NCI-H526 treated with DMSO at 0.1 percent for 48 hours (cell line): ENCODE data around the gene ABCB4.
"Not testable (repeated sequence)": the region's sequence is repeated elsewhere in the genome, so short reads cannot be mapped to it uniquely, and the experiment has no call there.

ENCODE experiments used
- DNase-seq: peaks from one replicate; lab custom pipeline; 2025; lab: John Stamatoyannopoulos, UW

The ABCB4 gene

DNA sequence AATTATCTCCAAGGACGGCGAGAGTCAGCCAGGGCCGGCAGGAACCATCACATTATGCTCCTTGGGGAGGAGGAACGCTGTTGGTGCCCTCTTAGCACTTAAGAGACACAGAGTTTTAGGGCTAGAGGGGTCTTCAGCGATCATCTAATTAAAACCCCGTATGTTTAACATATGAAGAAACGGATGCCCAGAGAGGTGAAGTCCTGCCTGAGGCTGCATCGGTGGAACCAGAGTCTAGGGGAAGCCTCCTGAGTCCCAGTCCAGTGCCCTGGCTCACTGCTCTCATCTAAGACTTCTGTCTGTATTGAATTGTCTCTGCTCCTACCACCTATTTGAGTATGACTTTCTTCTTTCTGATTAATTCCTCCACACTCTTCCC, 688 bp upstream of the ABCB4 start:
- no peak for DNase-seq

DNA sequence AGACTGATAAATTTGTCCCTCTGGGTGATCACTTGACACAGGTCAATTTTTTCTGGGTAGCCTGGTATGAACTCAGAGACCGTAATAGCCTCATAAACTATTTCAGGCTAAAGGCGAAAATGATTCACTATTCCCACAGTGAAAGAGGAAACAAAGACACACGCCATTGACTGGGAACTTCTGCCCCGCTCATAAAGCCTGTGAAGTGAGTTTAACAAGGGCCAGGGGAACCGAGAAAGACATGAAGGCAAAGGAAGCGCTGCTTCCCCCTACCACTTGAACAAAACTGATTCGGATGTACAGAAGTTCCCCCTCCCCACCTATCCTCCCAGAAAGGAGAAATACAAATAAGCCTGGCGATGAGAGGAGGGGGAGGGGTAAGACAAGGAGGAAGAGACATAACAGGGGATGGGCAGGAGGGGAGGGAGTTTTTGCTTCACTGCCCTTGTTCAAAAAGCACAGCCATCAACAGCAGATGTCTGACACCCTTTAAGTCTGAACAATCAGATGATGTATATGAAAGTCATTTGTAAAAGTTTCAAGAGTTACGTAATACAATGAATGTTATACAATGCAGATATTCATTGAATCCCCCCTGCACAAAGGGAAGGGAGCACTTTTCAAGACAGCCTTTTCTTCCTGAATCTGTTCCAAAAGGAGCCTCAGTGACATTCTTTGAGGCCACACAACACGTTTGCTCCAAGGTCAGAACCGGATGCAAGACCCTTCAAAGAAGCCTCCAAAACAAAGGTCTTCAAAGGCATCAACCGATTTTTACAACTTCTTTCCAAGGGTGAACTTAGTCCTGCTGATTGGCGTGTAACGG, 734 bp downstream of the ABCB4 start:
- no peak for DNase-seq

DNA sequence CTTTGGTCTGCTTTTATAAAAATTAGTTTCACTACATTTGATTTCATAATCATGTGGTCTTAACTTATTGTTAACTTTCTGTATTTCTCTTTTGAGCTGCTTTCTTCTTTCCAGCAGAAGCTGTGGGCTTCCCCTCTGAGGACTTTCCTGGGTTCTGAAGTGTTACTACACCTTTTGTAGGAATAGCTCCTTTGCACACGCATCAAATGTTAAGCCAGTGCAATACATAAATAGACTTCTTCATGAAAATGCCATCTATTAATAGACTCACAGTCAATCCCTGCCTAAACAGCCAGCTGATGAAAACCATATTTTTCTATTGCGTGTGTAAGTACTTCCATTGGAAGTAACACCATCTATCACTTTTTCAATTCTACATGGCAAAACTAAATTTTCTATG, 1.5 kb downstream of the ABCB4 start:
- DNase-seq, result no peak

DNA sequence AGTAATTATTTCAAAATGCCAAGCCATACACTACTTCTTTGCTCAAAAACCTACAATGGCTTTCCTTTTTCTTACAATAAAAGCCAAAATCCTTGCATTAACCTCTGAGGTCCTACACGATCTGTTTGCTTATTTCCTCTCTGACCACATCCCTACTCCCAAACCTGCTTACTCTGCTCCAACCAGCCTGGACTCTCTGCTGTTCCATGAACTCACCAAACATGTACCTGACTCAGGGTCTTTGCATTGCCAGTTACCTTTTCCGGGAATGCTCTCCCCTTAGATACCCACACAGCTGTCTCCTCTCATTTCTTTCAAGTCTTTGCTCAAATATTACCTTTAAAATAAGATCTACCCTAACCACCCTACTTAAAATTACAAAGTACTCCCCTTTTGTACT, 2.3 kb downstream of the ABCB4 start:
- no peak for DNase-seq

DNA sequence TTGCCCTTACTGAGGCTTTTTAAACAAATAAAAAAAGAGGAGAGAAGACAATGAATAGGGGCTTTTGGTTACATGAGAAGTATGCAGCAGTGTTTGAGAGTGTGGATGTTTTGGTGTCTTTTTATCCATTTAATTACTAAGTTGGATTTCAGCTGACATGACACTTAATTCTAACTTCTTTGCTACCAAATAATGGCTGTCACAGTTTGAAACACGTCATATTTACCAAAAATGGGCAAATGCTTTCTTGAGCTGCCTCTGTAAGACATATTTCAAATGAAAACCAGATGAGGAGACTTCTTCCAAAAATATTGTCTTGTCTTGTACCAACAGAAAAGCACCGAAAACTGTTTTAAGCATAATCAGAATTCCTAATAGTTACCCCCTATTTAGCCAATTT, 4.0 kb downstream of the ABCB4 start:
- DNase-seq, result no peak

DNA sequence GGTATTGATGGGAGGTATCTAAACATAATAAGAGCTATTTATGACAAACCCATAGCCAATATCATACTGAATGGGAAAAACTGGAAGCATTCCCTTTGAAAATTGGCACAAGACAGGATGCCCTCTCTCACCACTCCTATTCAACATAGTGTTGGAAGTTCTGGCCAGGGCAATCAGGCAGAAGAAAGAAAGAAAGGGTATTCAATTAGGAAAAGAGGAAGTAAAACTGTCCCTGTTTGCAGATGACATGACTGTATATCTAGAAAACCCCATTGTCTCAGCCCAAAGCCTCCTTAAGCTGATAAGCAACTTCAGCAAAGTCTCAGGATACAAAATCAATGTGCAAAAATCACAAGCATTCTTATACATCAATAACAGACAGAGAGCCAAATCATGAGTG, 6.3 kb downstream of the ABCB4 start:
- DNase-seq, result not testable (repeated sequence)

DNA sequence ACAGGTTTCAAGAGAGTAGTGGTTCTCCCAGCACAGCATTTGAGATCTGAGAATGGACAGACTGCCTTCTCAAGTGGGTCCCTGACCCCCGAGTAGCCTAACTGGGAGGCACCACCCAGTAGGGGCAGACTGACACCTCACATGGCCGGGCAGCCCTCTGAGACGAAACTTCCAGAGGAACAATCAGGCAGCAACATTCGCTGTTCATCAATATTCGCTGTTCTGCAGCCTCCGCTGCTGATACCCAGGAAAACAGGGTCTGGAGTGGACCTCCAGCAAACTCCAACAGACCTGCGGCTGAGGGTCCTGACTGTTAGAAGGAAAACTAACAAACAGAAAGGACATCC, 10.0 kb downstream of the ABCB4 start:
- DNase-seq, result not testable (repeated sequence)

DNA sequence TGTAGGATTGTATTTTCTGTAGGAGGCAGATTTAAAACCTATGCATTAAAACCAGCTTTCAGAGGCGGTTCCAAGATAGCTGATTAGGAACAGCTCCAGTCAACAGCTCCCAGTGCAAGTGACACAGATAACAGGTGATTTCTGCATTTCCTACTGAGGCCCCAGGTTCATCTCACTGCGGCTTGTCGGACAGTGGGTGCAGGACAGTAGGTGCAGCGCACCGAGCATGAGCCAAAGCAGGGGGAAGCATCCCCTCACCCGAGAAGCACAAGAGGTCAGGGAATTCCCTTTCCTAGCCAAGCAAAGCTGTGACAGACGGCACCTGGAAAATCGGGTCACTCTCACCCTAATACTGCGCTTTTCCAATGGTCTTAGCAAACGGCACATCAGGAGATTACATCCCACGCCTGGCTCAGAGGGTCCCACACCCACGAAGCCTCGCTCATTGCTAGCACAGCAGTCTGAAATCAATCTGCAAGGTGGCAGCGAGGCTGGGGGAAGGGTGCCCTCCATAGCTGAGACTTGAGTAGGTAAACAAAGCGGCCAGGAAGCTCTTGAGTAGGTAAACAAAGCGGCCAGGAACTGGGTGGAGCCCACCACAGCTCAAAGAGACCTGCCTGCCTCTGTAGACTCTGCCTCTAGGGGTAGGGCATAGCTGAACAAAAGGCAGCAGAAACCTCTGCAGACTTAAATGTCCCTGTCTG, 10.5 kb downstream of the ABCB4 start:
- DNase-seq, result peak; percentile 30

DNA sequence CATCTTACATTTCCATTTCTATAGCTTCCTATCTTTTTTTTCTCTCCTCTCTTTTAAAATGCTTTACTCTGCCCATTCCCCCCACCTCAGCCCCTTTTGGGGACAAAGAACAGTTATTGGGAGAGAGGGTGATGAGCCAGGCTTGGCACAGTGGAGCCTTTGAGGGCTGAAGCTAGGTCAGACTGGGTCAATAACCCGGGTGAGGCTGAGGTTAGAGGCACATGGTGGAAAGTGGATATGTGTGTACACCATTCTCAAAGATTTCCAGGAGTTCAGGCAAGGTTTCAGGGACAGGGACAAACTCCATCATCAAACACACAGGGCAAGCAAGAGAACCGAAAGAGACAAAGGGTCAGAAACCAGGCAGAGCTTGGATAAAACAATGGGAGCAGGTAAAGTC, 11.5 kb downstream of the ABCB4 start:
- DNase-seq, result no peak

DNA sequence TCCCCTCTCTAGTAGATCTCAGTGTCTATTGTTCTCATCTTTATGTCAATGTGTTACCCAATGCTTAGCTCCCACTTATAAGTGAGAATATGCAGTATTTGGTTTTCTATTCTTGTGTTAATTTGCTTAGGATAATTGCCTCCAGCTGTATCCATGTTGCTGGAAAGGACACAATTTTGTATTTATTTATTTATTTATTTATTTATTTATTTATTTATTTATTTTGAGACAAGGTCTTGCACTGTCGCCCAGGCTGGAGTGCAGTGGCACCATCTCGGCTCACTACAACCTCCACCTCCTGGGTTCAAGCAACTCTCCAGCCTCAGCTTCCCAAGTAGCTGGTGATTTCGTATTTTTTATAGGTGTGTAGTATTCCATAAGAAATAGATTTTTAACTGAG, 15.0 kb downstream of the ABCB4 start:
- not testable (repeated sequence) for DNase-seq

DNA sequence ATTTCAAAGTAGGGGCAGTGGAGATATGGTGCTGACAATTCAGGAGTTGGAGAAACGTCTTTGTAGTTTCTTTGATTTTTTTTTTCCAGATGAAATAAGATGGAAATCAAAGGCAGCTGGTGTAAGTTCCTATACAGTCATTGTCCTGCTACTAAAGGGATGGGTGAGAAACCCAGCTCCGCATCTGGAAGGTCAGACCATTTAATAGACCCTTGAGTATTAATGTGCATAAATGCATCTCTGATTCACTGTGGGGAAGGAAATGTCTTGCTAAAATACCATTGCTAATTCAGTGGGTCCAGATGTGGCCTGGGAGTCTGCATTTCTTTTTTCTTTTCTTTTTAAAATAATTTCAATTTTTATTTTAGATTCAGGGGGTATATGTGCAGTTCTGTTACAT, 15.5 kb downstream of the ABCB4 start:
- no peak for DNase-seq

DNA sequence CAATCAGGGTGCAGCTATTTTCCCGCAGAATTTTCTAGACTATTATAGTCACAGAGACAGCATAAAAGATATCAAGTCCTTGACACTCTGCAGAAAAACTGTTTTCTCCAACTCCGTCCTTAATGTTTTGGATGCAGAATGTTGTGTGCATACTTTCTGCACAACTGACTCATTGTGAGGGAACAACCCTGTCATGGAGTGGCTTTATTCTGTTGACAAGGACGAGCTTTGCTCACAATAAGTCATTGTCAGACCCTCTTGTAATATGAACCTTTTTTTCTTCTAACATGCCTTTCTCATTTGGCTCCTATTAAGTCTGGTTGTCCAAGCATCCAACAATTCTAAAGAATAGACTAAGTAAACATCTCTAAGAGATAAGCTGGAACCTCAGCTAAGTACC, 17.3 kb downstream of the ABCB4 start:
- no peak for DNase-seq

DNA sequence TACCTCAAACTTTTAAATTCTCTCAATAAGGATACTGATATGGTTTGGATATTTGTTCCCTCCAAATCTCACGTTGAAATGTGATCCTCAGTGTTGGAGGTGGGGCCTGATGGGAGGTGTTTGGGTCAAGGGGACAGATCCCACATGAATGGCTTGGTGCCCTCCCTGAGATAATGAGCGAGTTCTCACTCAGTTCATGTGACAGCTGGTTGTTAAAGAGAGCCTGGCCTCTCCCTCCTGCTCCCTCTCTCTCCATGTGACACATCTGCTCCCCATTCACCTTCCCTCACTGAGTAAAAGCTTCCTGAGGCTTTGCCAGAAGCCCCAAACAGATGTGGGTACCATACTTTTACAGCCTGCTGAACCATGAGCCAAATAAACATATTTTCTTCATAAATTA, 19.2 kb downstream of the ABCB4 start:
- no peak for DNase-seq

DNA sequence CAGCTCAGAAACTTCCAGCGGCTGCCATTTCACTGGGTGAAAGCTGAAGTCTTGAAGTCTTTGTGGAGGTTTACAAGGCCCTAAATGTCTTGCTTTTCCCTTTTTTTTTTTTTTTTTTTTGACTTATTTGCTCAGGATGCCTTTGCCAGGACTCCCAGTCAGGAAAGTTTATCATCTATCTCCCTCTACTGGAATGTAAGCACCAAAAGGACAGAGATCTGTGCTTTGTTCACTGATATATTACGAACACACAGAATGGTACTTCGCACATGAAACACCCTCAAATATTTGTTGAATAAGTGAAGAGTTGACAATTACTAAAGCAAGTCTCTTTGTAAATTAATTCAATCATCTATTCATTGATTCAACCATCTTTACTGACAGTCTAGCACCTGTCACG, 23.2 kb downstream of the ABCB4 start:
- DNase-seq, result no peak

DNA sequence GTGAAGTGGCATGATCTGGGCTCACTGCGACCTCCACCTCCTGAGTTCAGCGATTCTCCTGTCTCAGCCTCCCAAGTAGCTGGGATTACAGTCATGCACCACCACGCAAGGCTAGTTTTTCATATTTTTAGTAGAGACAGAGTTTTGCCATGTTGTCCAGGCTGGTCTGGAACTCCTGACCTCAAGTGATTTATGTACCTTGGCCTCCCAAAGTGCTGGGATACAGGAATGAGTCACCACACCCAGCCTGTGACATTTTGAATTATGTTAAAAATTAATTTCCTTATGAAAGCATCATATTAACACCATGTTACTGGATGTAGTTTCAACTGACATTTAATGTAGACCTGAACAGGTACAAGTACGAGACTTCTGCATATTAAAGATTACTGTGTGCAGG, 24.3 kb downstream of the ABCB4 start:
- DNase-seq, result no peak

DNA sequence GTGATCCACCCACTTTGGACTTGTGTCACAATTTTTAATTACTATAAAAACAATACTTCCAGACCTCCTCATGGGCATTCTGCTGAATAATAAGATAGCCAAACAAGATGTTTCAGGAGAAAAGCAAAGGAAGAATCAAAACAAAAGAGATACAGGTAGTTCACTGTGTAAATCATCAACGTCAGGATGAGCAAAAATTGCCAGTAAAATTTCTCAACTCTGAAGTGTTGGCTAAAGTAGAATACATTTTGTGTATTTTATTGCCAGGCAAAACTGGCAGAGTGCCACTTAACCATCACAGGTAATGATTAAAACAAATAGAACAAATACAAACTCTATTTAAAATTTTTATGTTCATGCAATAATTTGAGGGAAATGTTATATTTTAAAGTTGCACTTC, 24.8 kb downstream of the ABCB4 start:
- no peak for DNase-seq

DNA sequence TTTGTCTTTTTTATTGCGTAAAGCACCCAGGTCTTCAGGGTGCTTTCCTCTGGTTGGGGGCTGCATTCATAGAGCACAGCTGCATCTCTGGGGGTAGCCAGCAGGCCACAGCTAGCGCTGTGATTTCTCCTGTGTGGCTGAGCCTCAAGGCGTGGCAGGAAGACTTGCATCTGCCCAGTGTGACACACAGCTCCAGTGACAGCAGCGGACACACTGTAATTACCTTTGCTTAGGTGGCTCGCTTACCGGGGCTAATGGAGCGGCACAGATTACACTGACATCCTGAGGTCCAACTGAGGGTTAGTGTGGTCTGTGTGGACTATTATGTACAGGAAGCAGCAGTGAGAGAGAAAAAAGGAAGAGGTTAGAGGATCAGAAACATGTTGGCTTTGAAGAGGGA, 27.1 kb downstream of the ABCB4 start:
- DNase-seq, result no peak

DNA sequence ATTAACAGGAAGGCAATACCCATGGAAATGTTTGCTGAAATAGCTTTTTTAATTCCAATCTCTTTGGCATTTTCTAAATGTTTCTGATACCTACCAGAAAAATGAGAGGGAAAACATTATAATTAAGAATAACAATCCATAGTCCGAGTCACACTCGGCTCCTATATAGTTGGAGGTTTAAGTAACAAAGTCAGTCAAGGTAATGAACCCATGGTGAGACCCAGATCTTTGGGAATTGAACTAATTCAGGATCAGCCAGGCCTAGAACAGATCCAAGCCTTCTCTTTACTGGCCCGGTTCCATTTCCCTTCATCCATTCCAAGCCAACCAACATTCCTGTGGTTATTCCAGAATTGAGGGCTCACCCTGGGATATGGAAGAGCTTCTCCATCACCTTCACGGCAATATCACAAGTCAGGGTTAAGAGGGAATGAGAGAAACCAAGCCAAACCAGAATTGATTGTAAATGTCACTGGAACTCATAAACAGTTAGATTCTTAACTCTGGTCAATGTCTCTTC, 28.3 kb downstream of the ABCB4 start:
- no peak for DNase-seq

DNA sequence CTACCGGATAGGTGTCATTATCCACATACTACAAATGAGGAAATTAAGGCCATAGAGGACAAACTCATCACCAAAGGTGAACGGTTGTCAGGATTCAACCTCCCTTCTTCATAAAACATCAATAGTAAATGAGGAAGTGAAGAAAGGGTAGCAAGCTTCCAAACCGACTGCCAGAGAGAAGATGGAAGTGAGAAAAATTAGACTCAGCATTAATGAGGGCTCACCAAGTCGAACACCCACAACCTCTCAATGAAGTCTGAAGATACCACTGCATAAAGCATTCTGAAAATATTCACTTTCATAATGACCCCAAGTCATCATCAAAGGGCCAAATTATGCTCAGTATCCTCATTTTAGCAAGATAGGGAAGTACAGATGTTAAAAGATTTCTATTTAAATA, 29.6 kb downstream of the ABCB4 start:
- no peak for DNase-seq

DNA sequence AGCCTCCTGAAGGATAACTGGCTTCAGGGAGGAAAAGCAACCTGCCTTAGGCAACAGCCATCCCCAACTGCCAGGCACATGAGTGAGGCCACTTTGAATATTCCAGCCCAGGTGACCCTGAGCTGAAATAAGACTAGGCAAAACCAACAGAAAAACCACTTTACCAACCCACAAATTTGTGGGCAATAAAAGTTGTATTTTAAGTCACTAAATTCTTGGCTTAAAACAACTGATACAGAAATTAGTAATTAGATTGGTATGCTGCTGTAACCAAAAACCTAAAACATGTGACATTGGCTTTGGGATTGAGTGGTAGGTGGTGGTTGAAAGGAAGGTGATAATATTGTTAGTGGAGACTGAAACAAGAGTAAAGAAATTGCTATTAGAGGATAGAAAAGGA, 39.9 kb downstream of the ABCB4 start:
- no peak for DNase-seq

DNA sequence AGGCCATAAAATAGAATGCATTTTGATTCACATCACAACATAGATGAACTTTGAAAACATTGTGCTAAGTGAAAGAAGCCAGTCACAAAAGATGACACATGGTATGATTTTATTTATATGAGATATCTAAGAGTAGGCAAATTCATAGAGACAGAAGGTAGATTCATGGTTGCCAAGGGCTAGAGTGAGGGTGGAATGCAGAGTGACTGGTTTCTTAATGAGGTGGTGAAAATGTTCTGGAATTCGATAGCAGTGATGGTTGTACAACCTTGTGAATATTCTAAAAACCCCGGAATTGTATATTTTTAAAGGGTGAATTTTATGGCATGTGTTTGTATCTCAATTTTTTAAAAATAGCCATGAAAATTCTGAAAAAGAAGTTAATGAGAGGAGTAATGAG, 42.9 kb downstream of the ABCB4 start:
- no peak for DNase-seq

DNA sequence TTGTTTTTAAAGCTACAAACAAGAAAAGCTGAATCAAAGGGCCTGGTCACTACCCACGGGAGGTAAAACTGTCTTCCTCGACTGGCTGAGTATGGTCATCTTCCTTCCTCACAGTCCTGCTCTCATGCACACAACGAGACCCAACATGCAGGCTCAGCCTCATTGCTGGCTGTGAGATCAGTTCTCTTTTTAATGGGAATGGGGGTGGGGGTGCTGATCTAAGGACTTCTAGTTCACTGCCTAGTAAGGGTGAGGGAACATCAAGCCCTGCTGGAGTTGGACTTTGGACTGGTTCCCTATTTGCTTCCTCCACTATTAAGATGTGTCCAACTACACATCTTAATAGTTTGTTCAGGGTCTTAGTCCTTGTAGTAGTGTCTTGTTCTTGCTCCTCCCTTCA, 48.2 kb downstream of the ABCB4 start:
- no peak for DNase-seq

DNA sequence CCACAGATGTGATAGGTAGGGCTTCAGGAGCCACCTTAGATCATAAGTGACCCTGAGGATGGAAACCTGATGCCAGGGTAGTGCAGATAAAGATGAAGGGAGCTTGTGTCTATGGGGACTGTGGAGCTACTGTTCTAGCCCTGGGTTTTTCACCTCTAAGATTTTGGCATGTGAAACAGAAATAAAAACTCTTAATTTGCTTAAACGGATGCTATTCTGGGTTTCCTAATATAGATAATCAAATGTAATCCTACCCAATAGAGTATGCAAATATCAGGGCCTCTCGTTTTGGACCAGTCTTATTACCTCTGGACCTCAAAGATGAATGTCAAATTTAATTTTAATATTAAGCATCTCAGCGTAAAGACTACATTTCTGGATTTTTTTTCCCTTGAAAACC, 49.3 kb downstream of the ABCB4 start:
- DNase-seq, result no peak

DNA sequence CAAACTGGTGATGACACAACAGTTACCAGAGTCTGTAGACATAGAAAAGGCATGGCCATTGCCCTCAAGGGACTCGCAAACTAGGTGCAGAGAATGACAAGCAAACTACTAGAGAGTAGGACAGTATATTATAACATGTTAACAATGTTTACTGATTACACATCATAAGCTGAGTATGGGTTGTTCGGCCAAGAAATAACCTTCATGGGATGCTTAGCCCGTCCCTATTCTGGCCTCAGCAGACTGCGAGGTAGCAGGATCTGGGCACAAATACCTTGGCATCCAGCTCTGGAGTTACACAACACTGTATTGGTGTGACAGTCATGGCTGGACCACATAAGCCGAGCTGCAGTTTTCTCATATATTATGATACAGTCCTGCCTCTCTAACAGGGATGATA, 51.4 kb downstream of the ABCB4 start:
- DNase-seq, result no peak
